GM12864 (cell line): ENCODE results near the gene NLGN1.

Experiments
- DNase-seq: peaks from one replicate; pipeline ENCODE4 v3.0.0-alpha.2; 2011; ENCODE audit warnings: low read depth
- H3K4me3 ChIP-seq: 2 replicates; pipeline ENCODE4 v1.5.1; 2011; ENCODE audit warnings: mild to moderate bottlenecking, low read depth, low read length, control low read depth
- TF ChIP-seq, protein P1 (sequence below): IDR thresholded peaks from 2 replicates; pipeline ENCODE4 v1.5.1; 2011; ENCODE audit warnings: low read depth, mild to moderate bottlenecking, moderate library complexity, low read length, control low read depth, inconsistent platforms; ENCODE audit errors: missing control alignments

Gene NLGN1

DNA sequence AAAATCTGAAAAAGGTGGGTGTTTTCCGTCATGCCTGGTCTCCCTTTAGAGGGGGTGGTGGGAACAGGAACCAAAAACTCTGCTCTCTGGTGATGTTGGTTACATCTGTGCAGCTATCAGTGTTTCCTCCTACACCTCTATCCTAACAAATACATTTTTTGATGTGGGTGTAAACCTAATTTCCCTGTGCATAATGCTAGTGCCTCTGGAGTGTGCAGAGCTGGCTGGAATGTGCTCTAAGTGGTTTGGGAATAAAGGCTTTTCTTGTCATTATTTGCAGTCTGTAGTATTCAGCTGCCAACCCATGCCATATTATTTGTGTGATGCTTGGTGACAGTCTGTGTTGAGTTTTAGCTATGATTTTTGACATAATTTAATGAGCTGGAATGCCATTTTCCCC, 547.6 kb downstream of the NLGN1 start:
- TF ChIP-seq, protein P1, sequence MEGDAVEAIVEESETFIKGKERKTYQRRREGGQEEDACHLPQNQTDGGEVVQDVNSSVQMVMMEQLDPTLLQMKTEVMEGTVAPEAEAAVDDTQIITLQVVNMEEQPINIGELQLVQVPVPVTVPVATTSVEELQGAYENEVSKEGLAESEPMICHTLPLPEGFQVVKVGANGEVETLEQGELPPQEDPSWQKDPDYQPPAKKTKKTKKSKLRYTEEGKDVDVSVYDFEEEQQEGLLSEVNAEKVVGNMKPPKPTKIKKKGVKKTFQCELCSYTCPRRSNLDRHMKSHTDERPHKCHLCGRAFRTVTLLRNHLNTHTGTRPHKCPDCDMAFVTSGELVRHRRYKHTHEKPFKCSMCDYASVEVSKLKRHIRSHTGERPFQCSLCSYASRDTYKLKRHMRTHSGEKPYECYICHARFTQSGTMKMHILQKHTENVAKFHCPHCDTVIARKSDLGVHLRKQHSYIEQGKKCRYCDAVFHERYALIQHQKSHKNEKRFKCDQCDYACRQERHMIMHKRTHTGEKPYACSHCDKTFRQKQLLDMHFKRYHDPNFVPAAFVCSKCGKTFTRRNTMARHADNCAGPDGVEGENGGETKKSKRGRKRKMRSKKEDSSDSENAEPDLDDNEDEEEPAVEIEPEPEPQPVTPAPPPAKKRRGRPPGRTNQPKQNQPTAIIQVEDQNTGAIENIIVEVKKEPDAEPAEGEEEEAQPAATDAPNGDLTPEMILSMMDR: no peak
- DNase-seq: no peak
- H3K4me3 ChIP-seq: no peak overlapping the region

DNA sequence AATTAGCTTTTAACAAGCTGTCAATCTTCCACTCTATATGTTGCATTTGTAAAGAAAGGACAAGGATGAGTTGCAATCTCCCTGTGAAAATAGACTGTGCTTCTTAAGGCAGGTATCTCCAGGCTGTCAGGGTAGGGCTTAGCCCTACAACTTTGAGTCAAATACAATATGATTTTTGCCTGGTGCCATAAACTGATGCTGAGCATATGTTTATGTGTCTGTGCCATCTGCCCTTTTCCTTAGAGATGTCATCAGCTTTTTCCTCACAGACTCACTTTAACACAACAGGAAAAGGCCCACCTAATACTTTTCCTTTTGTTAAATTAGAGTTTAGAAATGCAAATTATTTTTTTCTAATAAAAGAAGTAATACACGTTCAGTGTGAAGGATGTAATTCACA, 548.3 kb downstream of the NLGN1 start:
- DNase-seq: no peak
- no peak overlapping the region for H3K4me3 ChIP-seq
- TF ChIP-seq, protein P1: no peak

DNA sequence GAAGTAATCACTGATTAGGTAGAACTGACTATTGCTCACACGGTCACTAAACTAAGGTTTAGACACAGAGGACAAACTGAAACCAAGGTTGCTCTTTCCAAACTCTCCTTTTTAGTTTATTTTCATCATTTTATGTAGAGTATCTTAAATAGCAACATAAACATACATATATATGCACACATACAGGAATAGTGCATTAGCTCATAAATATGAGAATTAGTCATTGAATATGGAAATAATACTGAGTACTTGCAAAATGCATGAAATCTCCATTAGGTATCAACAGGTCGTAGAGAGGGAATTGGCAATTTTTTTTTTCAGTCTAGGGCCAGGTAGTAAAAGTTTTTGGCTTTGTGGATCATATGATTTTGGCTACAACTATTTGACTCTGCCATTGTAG, 557.1 kb downstream of the NLGN1 start:
- H3K4me3 ChIP-seq: no peak overlapping the region
- no peak for DNase-seq
- TF ChIP-seq, protein P1: no peak

DNA sequence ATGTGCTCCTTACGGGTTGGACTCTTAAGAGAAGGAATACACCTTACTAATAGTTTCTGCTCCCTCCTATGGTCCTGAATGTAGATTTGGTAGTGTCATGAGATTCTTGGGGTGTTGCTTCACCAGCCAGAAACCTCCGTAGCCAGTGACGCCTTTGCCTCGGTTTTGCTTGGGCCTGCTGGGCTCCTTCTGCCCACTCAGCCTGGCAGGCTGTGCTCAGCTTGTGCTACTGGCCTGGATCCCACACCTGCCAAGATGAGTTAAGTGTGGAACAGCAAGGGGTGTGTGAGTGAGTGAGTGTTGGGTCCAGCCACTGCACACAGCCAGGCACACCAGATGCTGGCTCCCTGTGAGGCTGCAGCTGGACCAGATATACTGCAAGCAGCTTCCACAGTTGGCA, 560.1 kb downstream of the NLGN1 start:
- TF ChIP-seq, protein P1: no peak
- DNase-seq: no peak
- no peak overlapping the region for H3K4me3 ChIP-seq

DNA sequence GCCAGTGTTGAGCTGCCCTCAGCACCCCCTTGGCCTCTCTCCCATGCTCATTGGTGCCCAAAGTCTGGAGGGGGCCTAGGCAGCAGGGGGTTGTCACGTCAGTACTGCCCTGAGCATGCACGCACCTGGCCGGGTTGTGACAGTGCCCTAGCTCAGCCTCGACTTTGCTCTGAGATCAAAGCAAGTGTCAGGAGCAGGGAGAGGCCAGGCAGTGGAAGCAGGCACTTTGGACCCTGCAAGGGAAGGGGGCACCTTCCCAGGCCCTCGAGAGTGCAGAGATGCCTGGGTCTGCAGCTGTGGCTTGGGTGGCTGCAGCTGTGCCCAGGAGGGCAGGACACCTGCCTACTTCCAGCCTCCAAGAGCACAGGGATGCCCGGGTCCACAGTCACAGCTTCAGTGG, 561.3 kb downstream of the NLGN1 start:
- no peak for DNase-seq
- TF ChIP-seq, protein P1: no peak
- no peak overlapping the region for H3K4me3 ChIP-seq

DNA sequence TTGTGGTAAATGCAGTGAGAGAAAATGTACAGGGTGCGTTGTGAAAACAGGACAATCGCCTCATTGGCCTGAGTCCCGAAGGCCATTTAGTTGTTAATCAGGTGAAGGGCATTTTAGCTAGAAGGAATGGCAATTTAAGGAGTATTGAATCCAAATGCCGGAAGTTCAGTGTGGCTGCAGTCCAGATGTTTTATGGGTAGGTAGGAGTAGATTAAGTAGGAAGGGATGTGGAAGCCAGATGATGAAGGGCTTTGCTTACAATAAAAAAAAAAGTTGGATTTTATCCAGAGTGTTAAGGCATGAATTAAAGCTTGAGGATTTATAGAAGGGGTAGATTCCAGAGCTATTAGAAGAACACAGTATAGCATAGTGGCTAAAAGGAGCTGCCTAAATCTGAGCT, 572.7 kb downstream of the NLGN1 start:
- TF ChIP-seq, protein P1: no peak
- no peak overlapping the region for H3K4me3 ChIP-seq
- no peak for DNase-seq

DNA sequence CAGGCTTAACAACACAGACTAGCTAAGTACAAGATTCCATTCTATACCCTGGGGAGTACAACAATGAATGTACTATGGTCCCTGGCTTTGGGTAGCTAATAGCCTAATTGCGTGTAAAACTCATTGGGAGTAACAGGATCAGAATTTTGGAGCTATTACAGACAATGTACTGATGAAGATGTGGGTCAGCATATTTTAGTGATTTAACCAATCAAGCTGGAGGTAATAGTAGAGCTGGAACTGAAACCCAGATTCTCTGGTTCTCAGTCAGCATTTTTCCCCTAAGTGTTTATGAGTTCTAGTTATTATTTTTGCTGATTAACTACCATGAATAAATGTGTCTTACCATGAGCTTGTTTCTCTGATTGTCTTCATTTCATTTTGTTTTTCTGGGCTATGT, 578.7 kb downstream of the NLGN1 start:
- H3K4me3 ChIP-seq: no peak overlapping the region
- TF ChIP-seq, protein P1: no peak
- DNase-seq: no peak
